Stimulated activated CD8-positive, alpha-beta memory T cell treated with anti-CD3 and anti-CD28 coated beads, Interleukin-4, amount 100 ng/mL, for 4 hours (primary cell): ENCODE measurements around the gene TEX9.

ENCODE experiments used
- DNase-seq, 2 donors: peaks; one replicate each; pipeline ENCODE4 v3.0.0-alpha.2; 2020; ENCODE audit warnings: low read depth in 2 of 2, low spot score in 1 of 2

TEX9 gene

GRCh38 chr15:56442354-56442753 lies 77.1 kb downstream of the TEX9 start:
- DNase-seq, result no peak

- no peak for DNase-seq
These were observed 80.5 kb downstream of the TEX9 start for GRCh38 chr15:56445746-56446145.

GRCh38 chr15:56454836-56455235 lies 89.6 kb downstream of the TEX9 start:
- no peak for DNase-seq

GRCh38 chr15:56456229-56456628 lies 91.0 kb downstream of the TEX9 start:
- no peak for DNase-seq

GRCh38 chr15:56459096-56459495 lies 93.9 kb downstream of the TEX9 start:
- DNase-seq, result no peak

- DNase-seq, result no peak
These were observed 94.8 kb downstream of the TEX9 start for GRCh38 chr15:56460071-56460470.

- DNase-seq, result no peak
These were observed 95.7 kb downstream of the TEX9 start for GRCh38 chr15:56460947-56461346.

GRCh38 chr15:56464893-56465520 lies 99.8 kb downstream of the TEX9 start, which contains the start of gene MNS1:
TSS of gene MNS1 (minus strand) at chr15:56465137. CDS start at chr15:56464972, 165 bp downstream.
- peak in 1 of 2 donors; percentile 9 for DNase-seq

- no peak for DNase-seq
These were observed 102.4 kb downstream of the TEX9 start for GRCh38 chr15:56467616-56468015.

- DNase-seq, result no peak
These were observed 103.2 kb downstream of the TEX9 start for GRCh38 chr15:56468401-56468800.

- no peak for DNase-seq
These were observed 104.3 kb downstream of the TEX9 start for GRCh38 chr15:56469483-56469882.

- DNase-seq, result no peak
These were observed 106.3 kb downstream of the TEX9 start for GRCh38 chr15:56471440-56472069.

- no peak for DNase-seq
These were observed 107.1 kb downstream of the TEX9 start for GRCh38 chr15:56472278-56472677.

- DNase-seq, result no peak
These were observed 107.8 kb downstream of the TEX9 start for GRCh38 chr15:56473017-56473416.

- no peak for DNase-seq
These were observed 110.1 kb downstream of the TEX9 start for GRCh38 chr15:56475351-56475750.
